K562 (cell line): ENCODE results near the gene LAGE3. TPM values are rescaled to one million over a fixed set of nuclear protein-coding genes. Genes with fewer than 3 reads are reported as not detected.

ENCODE experiments used
- ATAC-seq: fragments of 200-7000 bp; cut with Tn5 transposase; 3 replicates; pipeline ENCODE4 v1.9.1; 2020; ENCODE audit warnings: moderate library complexity
- BruUV-seq: library from RNA; stranded (reverse); fragments of 400-500 nt; replicated peaks from 2 replicates; lab custom pipeline; 2021; lab: Mats Ljungman, UMichigan
- CTCF ChIA-PET: fragments of 300-600 bp; formaldehyde crosslinking; extraction: SDS; loops from one replicate; lab custom pipeline; 2021; ENCODE audit warnings: low intra/inter-chr PET ratio; lab: Yijun Ruan, JAX
- POLR2A ChIA-PET: fragments of 300-600, 350-650 bp; sonication (Branson Sonifier 250); formaldehyde crosslinking; extraction: SDS; loops from one replicate; lab custom pipeline; 2021; ENCODE audit warnings: antibody characterized with exemption, inconsistent platforms; lab: Yijun Ruan, JAX
- DNase-seq, 4 experiments: peaks; one replicate each; pipeline versions ENCODE4 v3.0.0 to v3.0.0-alpha.2; 2011 to 2018; ENCODE audit warnings: low spot score in 3 of 4, mixed read lengths in 3 of 4; ENCODE audit errors: extremely low read depth in 1 of 4
- FAIRE-seq: peaks from 2 replicates; lab custom pipeline; 2011; peaks lifted over from hg19 to GRCh38; lab: Jason Lieb, UNC
- H2AFZ ChIP-seq: 2 replicates; pipeline ENCODE4 v1.6.0; 2011; ENCODE audit warnings: low read depth, low read length, control low read depth, inconsistent platforms
- H3K27ac ChIP-seq: fragments of 200-600 bp; 3 replicates; pipeline ENCODE4 v1.8.0; 2011; ENCODE audit warnings: low read depth, mild to moderate bottlenecking, control low read depth, inconsistent platforms, low read length, moderate library complexity, mixed read lengths; ENCODE audit errors: extremely low read depth
- H3K27me3 ChIP-seq, 2 experiments: fragments of 300-600 bp in 1 of 2; 2 replicates in 1 of 2; 3 replicates in 1 of 2; pipeline versions ENCODE4 v1.6.0 to v1.8.0; 2011; ENCODE audit warnings: inconsistent platforms in 2 of 2, low read length in 2 of 2, mild to moderate bottlenecking in 1 of 2, mixed read lengths in 1 of 2, moderate library complexity in 1 of 2; ENCODE audit not compliant: control insufficient read depth in 2 of 2, insufficient read depth in 2 of 2
- H3K36me3 ChIP-seq: fragments of 300-600 bp; 3 replicates; pipeline ENCODE4 v1.8.0; 2011; ENCODE audit warnings: mild to moderate bottlenecking, low read length, inconsistent platforms; ENCODE audit not compliant: control insufficient read depth, insufficient read depth
- H3K4me1 ChIP-seq, 2 experiments: fragments of 200-600 bp in 1 of 2; replicated peaks in 1 of 2; 2 replicates in 1 of 2; 3 replicates in 1 of 2; pipeline versions ENCODE4 v1.5.1 to v1.8.0; 2011; ENCODE audit warnings: inconsistent platforms in 2 of 2, low read length in 2 of 2, mild to moderate bottlenecking in 1 of 2, mixed read lengths in 1 of 2, moderate library complexity in 1 of 2; ENCODE audit not compliant: control insufficient read depth in 2 of 2, insufficient read depth in 2 of 2
- H3K4me2 ChIP-seq: 2 replicates; pipeline ENCODE4 v1.6.1; 2011; ENCODE audit warnings: low read length, control low read depth, inconsistent platforms, mixed read lengths; ENCODE audit not compliant: insufficient read depth
- H3K4me3 ChIP-seq: fragments of 200-600 bp; sonication (generic), shearing (Covaris generic); 2 replicates; pipeline ENCODE4 v1.5.1; 2016; ENCODE audit warnings: control low read depth, inconsistent platforms
- H3K79me2 ChIP-seq: fragments of 200-600 bp; 3 replicates; pipeline ENCODE4 v1.8.0; 2011; ENCODE audit warnings: low read length, inconsistent platforms; ENCODE audit not compliant: control insufficient read depth, insufficient read depth
- H3K9ac ChIP-seq, 2 experiments: 2 replicates each; pipeline versions ENCODE4 v1.6.0 to v1.6.1; 2011; ENCODE audit warnings: low read depth in 2 of 2, low read length in 2 of 2, control low read depth in 1 of 2, inconsistent platforms in 1 of 2, mild to moderate bottlenecking in 1 of 2, mixed read lengths in 1 of 2; ENCODE audit not compliant: insufficient read depth in 1 of 2
- H3K9me1 ChIP-seq: one replicate; pipeline ENCODE4 v1.6.0; 2011; ENCODE audit warnings: inconsistent platforms, mild to moderate bottlenecking, low read length, moderate library complexity; ENCODE audit not compliant: control insufficient read depth, insufficient read depth
- H3K9me3 ChIP-seq: replicated peaks from 2 replicates; pipeline ENCODE4 v1.5.1; 2011; ENCODE audit warnings: low read depth, low read length, inconsistent platforms; ENCODE audit not compliant: control insufficient read depth, insufficient read depth
- H4K20me1 ChIP-seq: replicated peaks from 2 replicates; pipeline ENCODE4 v1.6.1; 2011; ENCODE audit warnings: low read length, inconsistent platforms, mixed read lengths; ENCODE audit not compliant: control insufficient read depth, insufficient read depth
- ETV6 ChIP-seq, 3 experiments: fragments of 150-350 bp in 1 of 3; sonication (generic) in 1 of 3; formaldehyde crosslinking in 1 of 3; IDR thresholded peaks; 2 replicates each; pipeline versions ENCODE4 v1.6.1 to v1.8.0; 2014 to 2022; ENCODE audit warnings: borderline replicate concordance in 2 of 3, low read depth in 2 of 3, antibody characterized with exemption in 1 of 3, low read length in 1 of 3, mild to moderate bottlenecking in 1 of 3, missing genetic modification reagents in 1 of 3
- HDAC2 ChIP-seq: fragments of 450-650 bp; IDR thresholded peaks from 2 replicates; pipeline ENCODE4 v1.6.1; 2016; ENCODE audit warnings: mild to moderate bottlenecking
- HDAC6 ChIP-seq: IDR thresholded peaks from 2 replicates; pipeline ENCODE4 v1.6.1; 2012; ENCODE audit warnings: low read depth, mild to moderate bottlenecking, control low read depth, inconsistent platforms, low read length, moderate library complexity
- RAD51 ChIP-seq: fragments of 450-650 bp; IDR thresholded peaks from 2 replicates; pipeline ENCODE4 v1.7.1; 2016; ENCODE audit warnings: low read depth, mild to moderate bottlenecking, borderline replicate concordance
- SIN3A ChIP-seq, 2 experiments: fragments of 150-350 bp in 1 of 2; IDR thresholded peaks; 2 replicates each; pipeline ENCODE4 v1.6.1; 2011 to 2016; ENCODE audit warnings: borderline replicate concordance in 2 of 2, low read depth in 2 of 2, low read length in 2 of 2, mild to moderate bottlenecking in 2 of 2, moderate library complexity in 2 of 2; ENCODE audit not compliant: control insufficient read depth in 1 of 2
- TEAD2 ChIP-seq: fragments of 450-650 bp; IDR thresholded peaks from 2 replicates; pipeline ENCODE4 v1.6.1; 2016; ENCODE audit warnings: missing genetic modification characterization, control low read depth, missing compliant biosample characterization
- TEAD4 ChIP-seq, 2 experiments: sonication (generic) in 1 of 2; formaldehyde crosslinking in 1 of 2; IDR thresholded peaks; 2 replicates each; pipeline versions ENCODE4 v1.6.1 to v1.8.0; 2012 to 2022; ENCODE audit warnings: borderline replicate concordance in 1 of 2, inconsistent platforms in 1 of 2, low read length in 1 of 2, mild to moderate bottlenecking in 1 of 2, missing genetic modification reagents in 1 of 2
- TOE1 ChIP-seq, 2 experiments: fragments of 450-650 bp in 1 of 2; sonication (generic) in 1 of 2; formaldehyde crosslinking in 1 of 2; IDR thresholded peaks; 2 replicates each; pipeline versions ENCODE4 v1.7.1 to v1.8.0; 2016 to 2022; ENCODE audit warnings: borderline replicate concordance in 2 of 2, mild to moderate bottlenecking in 2 of 2, antibody characterized with exemption in 1 of 2, inconsistent platforms in 1 of 2, low read depth in 1 of 2, missing genetic modification reagents in 1 of 2, moderate library complexity in 1 of 2
- WGBS: fragments of 100-300 bp; shearing (Covaris generic); methylation state at CpG from one replicate; pipeline ENCODE4 v1.1.6; 2016; ENCODE audit warnings: low coverage, mixed read lengths; ENCODE audit not compliant: insufficient coverage; ENCODE audit errors: missing lambda C conversion rate; 5-methylcytosine and 5-hydroxymethylcytosine counted together
- in situ Hi-C: fragments of 300-500 bp; cut with MboI; formaldehyde crosslinking; loops from 4 replicates; pipeline ENCODE4 v1.15.0; 2018; ENCODE audit warnings: inconsistent platforms, mixed read lengths
- intact Hi-C: fragments of 100-400 bp; cut with micrococcal nuclease; formaldehyde crosslinking; loops from 2 replicates; pipeline ENCODE4 v1.14.2; 2022
- polyA plus RNA-seq, 8 experiments: library from polyadenylated mRNA; depleted of rRNA in 4 of 8; stranded (reverse) in 5 of 8; unstranded in 3 of 8; fragments of >200 nt; fragmentation: Nextera tagmentation in 2 of 8; fragmentation: Illumina TruSeq in 1 of 8; extraction: Ambion mirVana in 2 of 8; extraction: Trizol in 1 of 8; gene quantifications; 2 replicates each; pipeline versions ENCODE4 v1.2.1 to v1.2.3, GENCODE V29; 2011 to 2014; ENCODE audit warnings: inconsistent platforms in 1 of 8, missing spikeins in 1 of 8
- total RNA-seq, 7 experiments: library from RNA; depleted of rRNA in 6 of 7; stranded (reverse); fragments of >200 nt in 6 of 7; fragmentation: Illumina TruSeq in 2 of 7; extraction: Trizol in 2 of 7; gene quantifications; 2 replicates each; pipeline versions ENCODE4 v1.2.1 to v1.2.3, GENCODE V29; 2011 to 2021; ENCODE audit warnings: low replicate concordance in 1 of 7
- TF ChIP-seq, protein P1 (sequence below): sonication (generic); formaldehyde crosslinking; IDR thresholded peaks from 2 replicates; pipeline ENCODE4 v1.9.0; 2022; ENCODE audit warnings: mild to moderate bottlenecking, missing genetic modification reagents
- TF ChIP-seq, protein P2 (sequence below): sonication (generic); formaldehyde crosslinking; IDR thresholded peaks from 2 replicates; pipeline ENCODE4 v1.5.0; 2020; ENCODE audit warnings: missing genetic modification reagents
- TF ChIP-seq, protein P3 (sequence below): sonication (generic); formaldehyde crosslinking; IDR thresholded peaks from 2 replicates; pipeline ENCODE4 v1.8.0; 2022; ENCODE audit warnings: missing genetic modification reagents, mild to moderate bottlenecking, moderate library complexity, borderline replicate concordance
- TF ChIP-seq, protein P4 (sequence below), 2 experiments: fragments of 450-650 bp in 1 of 2; sonication (generic) in 1 of 2; formaldehyde crosslinking in 1 of 2; IDR thresholded peaks in 1 of 2; conservative IDR thresholded peaks in 1 of 2; 2 replicates each; pipeline versions ENCODE4 v1.6.1 to v1.8.1; 2016 to 2023; ENCODE audit warnings: mild to moderate bottlenecking in 2 of 2, moderate library complexity in 2 of 2, inconsistent platforms in 1 of 2, missing genetic modification reagents in 1 of 2
- TF ChIP-seq, protein P5 (sequence below): fragments of 450-650 bp; formaldehyde crosslinking; IDR thresholded peaks from 2 replicates; pipeline ENCODE4 v1.4.0; 2020; ENCODE audit warnings: mild to moderate bottlenecking, mixed read lengths

Gene LAGE3
- total and polyA plus RNA-seq, 9 of the 15 experiments (the other 6 are each of a cell fraction or from before 2014, with no cell fraction given), result 28.2 to 125 (median 35.8) TPM

- Histone ChIP-seq H3K4me2 (peak overlapping the region; percentile 99), H3K27ac (peak overlapping the region; percentile 90), H3K9me1 (no peaks in the 10 kb centered on the region), H2AFZ (peak overlapping the region; percentile 98), H3K36me3 (peaks cover 10% of the 10 kb centered on the region; the same call in 2 of the 3 replicates), H3K79me2 (peaks cover 25% of the 10 kb centered on the region), H4K20me1 (no peaks in the 10 kb centered on the region), H3K9ac (peak overlapping the region; percentile 78 to 93), H3K9me3 (no peaks in the 10 kb centered on the region), H3K4me3 (peak overlapping the region; percentile 89), H3K27me3 (no peaks in the 10 kb centered on the region), H3K4me1 (peaks cover 13 to 34% of the 10 kb centered on the region in 2 experiments; a peak in 4 of 5 replicates)
- WGBS, result 11% methylated on average over 16 of the region's 19 CpGs
- ChIA-PET CTCF (interaction anchor here (0.6 kb wide), 1 partner anchor 427 kb away, joined by 4 read pairs; no protein-coding TSS in a partner anchor), POLR2A (interaction anchor here (0.6 to 1.7 kb wide), 7 partner anchors 11 to 148 kb away, joined by 3 to 8 read pairs (median 3); partner anchors contain the start of gene SLC10A3)
- in situ Hi-C loops (no loop called here), intact Hi-C loops (loop anchor here (5.0 kb wide), 1 partner anchor 34 kb away; no protein-coding TSS in a partner anchor)
- DNase-seq (no peak), FAIRE-seq (no peak), ATAC-seq (peak; percentile 6)
- TSS peak; percentile 97 for BruUV-seq
- TF ChIP-seq ETV6 (IDR thresholded peaks at IDR 0.05; ENCODE audit: borderline replicate concordance in 1 of 2, low read depth in 2 of 2, low read length in 1 of 2), result 0 out of 4 replicates have a peak, but pooled peaks of 1 of the 2 experiments have one; percentile 29
- TF ChIP-seq ETV6 (CRISPR knock-in tag; IDR thresholded peaks at IDR 0.05; ENCODE audit: borderline replicate concordance), result no peak
- TF ChIP-seq HDAC2, result 0 out of 2 replicates have a peak, but pooled peaks have one; percentile 33
- TF ChIP-seq, protein P1, sequence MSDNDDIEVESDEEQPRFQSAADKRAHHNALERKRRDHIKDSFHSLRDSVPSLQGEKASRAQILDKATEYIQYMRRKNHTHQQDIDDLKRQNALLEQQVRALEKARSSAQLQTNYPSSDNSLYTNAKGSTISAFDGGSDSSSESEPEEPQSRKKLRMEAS (CRISPR knock-in tag), result 0 out of 2 replicates have a peak, but pooled peaks have one; percentile 20
- TF ChIP-seq, protein P2, sequence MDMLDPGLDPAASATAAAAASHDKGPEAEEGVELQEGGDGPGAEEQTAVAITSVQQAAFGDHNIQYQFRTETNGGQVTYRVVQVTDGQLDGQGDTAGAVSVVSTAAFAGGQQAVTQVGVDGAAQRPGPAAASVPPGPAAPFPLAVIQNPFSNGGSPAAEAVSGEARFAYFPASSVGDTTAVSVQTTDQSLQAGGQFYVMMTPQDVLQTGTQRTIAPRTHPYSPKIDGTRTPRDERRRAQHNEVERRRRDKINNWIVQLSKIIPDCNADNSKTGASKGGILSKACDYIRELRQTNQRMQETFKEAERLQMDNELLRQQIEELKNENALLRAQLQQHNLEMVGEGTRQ (CRISPR knock-in tag), result peak; percentile 25; the same call in 1 of the 2 replicates
- TF ChIP-seq, protein P3, sequence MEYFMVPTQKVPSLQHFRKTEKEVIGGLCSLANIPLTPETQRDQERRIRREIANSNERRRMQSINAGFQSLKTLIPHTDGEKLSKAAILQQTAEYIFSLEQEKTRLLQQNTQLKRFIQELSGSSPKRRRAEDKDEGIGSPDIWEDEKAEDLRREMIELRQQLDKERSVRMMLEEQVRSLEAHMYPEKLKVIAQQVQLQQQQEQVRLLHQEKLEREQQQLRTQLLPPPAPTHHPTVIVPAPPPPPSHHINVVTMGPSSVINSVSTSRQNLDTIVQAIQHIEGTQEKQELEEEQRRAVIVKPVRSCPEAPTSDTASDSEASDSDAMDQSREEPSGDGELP, result no peak
- TF ChIP-seq TEAD4 (IDR thresholded peaks at IDR 0.05; ENCODE audit: low read length), result peak; percentile 30; the same call in 1 of the 2 replicates
- no peak for TF ChIP-seq TEAD4 (CRISPR knock-in tag; IDR thresholded peaks at IDR 0.05; ENCODE audit: borderline replicate concordance)
- peak in 1 of 2 experiments; percentile 21; a peak in 1 of 4 replicates for TF ChIP-seq SIN3A (IDR thresholded peaks at IDR 0.05; ENCODE audit: borderline replicate concordance in 2 of 2, control insufficient read depth in 1 of 2, low read depth in 2 of 2, low read length in 2 of 2)
- peak; percentile 92 for TF ChIP-seq RAD51
- no peak for TF ChIP-seq HDAC6
- peak; percentile 91 for TF ChIP-seq TOE1 (IDR thresholded peaks at IDR 0.05; ENCODE audit: borderline replicate concordance)
- no peak for TF ChIP-seq TOE1 (CRISPR knock-in tag; IDR thresholded peaks at IDR 0.05; ENCODE audit: borderline replicate concordance, low read depth)
- no peak for TF ChIP-seq TEAD2 (tag)
- TF ChIP-seq, protein P4, sequence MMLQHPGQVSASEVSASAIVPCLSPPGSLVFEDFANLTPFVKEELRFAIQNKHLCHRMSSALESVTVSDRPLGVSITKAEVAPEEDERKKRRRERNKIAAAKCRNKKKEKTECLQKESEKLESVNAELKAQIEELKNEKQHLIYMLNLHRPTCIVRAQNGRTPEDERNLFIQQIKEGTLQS (IDR thresholded peaks at IDR 0.05), result 0 out of 2 replicates have a peak, but pooled peaks have one; percentile 7
- TF ChIP-seq, protein P4 (CRISPR knock-in tag; conservative IDR thresholded peaks at IDR 0.05), result no peak
- TF ChIP-seq, protein P5, sequence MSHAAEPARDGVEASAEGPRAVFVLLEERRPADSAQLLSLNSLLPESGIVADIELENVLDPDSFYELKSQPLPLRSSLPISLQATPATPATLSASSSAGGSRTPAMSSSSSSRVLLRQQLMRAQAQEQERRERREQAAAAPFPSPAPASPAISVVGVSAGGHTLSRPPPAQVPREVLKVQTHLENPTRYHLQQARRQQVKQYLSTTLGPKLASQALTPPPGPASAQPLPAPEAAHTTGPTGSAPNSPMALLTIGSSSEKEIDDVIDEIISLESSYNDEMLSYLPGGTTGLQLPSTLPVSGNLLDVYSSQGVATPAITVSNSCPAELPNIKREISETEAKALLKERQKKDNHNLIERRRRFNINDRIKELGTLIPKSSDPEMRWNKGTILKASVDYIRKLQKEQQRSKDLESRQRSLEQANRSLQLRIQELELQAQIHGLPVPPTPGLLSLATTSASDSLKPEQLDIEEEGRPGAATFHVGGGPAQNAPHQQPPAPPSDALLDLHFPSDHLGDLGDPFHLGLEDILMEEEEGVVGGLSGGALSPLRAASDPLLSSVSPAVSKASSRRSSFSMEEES (CRISPR knock-in tag), result peak; percentile 95
Observed at GRCh38 chrX:154516656-154517100, 37.6 kb upstream of the LAGE3 start.
